HG03064 (cell line): ENCODE results near the gene CWC27.

Experiments
- ATAC-seq: cut with Tn5 transposase; IDR thresholded peaks from one replicate; pipeline ENCODE4 v1.9.1; 2021; ENCODE audit warnings: low read depth; ENCODE audit not compliant: unreplicated experiment

CWC27 gene, protein sequence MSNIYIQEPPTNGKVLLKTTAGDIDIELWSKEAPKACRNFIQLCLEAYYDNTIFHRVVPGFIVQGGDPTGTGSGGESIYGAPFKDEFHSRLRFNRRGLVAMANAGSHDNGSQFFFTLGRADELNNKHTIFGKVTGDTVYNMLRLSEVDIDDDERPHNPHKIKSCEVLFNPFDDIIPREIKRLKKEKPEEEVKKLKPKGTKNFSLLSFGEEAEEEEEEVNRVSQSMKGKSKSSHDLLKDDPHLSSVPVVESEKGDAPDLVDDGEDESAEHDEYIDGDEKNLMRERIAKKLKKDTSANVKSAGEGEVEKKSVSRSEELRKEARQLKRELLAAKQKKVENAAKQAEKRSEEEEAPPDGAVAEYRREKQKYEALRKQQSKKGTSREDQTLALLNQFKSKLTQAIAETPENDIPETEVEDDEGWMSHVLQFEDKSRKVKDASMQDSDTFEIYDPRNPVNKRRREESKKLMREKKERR

DNA sequence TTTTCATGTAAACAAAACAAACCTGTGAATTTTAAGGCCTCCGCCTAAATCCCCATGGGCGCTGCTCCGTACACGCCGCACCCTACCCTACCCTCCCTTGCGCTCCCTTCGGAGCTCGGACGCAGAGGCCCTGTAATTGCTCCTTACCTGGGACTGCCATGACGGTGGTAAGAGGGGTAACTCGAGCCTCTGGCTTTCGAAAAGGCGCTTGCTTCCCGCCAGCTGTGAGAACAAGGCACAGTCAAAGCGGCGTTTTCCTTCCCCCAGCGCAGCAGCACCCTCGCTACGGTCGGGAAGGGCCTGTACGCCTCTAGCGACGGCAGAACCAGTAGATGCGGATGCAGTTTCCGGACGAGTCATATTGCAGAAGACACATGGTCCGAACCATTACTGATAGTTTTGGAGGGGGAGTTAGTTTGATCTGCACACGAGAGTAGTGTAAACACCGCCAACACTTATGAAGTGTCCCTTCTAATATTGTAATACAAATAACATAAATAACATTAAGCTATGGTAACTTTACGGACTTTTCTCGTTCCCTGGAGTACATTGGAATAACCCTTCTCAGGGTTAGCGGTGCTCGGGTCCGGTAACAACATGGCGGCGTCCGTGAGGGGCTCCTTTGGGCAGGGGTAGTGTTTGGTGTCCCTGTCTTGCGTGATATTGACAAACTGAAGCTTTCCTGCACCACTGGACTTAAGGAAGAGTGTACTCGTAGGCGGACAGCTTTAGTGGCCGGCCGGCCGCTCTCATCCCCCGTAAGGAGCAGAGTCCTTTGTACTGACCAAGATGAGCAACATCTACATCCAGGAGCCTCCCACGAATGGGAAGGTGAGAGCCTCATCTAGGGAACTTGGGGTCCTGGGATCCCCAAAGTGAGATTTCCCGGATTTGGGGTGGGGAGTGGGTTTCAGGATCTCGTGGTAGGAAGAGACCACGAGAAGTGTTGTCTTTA, at the start of gene CWC27, which contains the start of gene SREK1IP1:
TSS of gene CWC27 (plus strand) at position 573 of the 955 bp plus-strand sequence. CDS start at position 790, 217 bp downstream.
TSS of gene SREK1IP1 (minus strand) at position 334 of the 955 bp plus-strand sequence. CDS start at position 160, 174 bp downstream.
- ATAC-seq: peak; percentile 98

DNA sequence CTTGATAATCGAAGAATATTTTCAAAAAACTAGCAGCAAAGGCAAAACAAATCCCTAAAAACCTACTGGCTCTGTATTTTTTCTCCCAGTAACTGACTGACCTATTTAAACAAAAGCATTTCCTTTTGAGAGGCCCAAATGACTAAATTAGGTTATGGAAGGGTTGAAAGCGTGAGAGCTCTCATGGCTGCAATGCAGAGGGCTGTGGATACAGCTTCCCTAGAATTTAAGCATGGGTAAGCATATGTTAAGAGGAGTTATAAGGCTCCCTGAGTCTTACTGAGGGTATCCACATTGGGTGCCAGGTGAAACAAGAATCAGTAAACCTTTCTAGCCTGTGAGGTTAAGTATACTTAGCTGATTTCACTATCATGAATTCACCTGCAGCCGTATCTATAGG, 46.1 kb upstream of the CWC27 start:
- no peak for ATAC-seq

DNA sequence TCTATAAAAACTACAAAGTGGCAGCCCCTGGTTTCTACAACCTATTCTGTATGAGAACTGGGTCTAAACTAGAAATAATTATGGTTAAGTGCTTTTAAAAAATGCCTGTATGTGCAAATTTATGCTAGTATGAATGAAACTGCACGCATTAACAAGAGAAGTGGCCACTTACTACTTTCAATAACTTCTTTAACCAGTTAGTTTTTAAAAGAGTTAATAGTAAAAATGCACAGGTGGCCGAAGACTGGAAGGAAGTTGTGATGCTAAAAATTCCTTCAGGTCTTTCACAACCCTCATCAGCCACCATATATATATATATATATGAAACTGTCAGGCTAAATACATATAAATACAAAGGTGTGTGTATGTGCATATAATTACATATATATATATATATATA, 41.6 kb upstream of the CWC27 start:
- no peak for ATAC-seq

DNA sequence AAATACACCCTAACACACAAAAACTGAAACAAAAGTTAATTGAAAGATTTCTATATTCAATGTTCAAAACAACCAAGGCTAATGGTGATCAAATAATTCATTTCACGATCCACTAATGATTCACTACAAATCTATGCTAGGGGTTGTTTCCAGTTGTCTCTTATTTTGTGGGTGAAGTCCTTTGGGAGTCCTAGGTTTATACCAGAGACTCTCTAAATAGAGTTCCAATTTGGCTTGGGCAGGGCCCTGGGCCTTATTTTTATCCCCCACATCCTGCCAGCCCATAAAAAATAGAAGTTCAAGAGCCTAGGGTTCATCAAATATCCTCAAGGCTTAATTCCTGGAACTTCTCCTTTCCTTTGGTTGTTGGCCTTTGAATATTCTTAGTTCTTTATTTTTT, 26.3 kb upstream of the CWC27 start:
- ATAC-seq: no peak

DNA sequence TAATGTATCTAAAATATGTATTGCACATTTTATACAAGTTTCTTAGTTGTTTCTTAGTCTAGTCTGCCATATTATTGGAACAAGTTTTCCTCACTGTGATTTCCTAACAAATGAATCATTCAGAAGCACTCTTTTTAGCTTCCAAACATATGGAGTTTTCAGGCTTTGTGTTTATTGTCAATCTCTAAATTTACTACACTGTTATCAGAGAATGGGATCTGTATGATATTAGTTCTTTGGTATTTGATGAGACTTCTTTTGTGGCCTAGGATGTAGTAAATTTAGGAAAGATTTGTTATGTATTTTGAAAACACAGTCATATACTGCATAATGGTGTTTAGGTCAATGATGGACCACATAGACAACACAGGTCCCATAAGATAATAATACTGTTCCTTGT, 25.9 kb upstream of the CWC27 start:
- no peak for ATAC-seq

DNA sequence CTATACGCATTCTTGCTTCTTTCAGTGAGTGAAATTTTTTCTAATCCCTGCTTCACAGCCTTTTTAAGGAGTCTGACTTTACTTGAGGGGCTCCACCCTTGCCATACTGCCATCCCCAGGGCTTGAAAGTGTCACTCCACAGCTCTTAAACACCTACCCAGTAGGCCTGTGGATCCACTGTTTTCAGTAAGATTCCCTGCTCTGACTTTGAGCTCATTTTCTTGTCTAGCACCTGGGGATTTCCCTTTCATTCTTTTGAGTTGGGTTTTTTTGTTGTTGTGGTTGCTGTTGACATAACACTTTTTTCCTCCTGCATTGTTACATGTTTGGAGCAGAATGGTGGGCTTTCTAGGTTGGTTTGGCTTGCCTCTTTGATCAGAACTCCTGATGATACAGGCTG, 23.8 kb upstream of the CWC27 start:
- ATAC-seq: no peak

DNA sequence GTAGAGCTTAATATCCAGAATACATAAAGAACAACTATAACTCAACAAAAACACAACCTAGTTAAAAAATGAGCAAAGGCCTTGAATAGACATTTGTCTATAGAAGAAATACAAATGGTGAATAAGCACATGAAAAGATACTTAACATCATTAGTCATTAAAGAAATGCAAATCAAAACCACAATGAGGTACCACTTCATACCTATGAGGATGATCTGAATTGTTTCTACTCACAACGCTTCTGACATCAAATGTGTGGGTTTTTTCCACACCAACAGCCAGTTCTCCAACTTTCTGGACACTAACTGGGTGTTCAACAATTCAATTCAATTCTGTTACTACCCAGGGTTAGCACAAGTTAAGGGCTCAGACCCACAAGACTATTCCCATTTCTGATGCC, 22.3 kb upstream of the CWC27 start:
- ATAC-seq: no peak

DNA sequence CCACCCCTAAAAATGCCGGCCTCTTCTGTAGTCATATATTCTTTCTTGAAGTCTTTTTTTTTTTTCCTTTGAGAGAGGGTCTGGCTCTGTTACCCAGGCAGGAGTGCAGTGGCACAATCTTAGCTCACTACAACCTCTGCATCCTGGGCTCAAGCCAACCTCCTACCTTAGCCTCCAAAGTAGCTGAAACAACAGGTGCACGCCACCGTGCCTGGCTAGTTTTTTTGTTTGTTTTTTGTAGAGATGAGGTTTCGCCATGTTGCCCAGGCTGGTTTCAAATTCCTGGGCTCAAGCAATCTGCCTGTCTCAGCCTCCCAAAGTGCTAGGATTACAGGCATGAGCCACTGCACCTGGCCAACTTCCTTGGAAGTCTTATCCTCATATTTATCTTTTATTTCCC, 19.3 kb upstream of the CWC27 start:
- ATAC-seq: no peak

DNA sequence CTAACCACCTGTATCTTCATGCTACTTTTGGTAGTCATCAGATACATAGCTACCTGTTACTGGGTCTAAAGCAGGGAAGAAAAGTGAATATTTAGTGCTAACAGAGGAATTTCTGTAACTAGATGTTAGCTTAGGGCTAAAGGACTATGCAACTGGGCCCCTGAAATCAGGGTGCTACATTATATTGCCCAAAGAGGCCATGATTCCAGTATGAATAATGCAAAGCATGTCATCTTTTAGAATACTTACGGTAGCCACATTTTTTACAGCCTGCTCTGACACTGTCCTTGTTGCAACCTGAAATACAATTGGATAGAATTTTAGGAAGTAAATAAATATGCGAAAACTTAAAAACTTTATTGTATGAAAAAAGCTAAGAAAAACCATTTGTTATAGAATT, 14.7 kb upstream of the CWC27 start:
- ATAC-seq: no peak

DNA sequence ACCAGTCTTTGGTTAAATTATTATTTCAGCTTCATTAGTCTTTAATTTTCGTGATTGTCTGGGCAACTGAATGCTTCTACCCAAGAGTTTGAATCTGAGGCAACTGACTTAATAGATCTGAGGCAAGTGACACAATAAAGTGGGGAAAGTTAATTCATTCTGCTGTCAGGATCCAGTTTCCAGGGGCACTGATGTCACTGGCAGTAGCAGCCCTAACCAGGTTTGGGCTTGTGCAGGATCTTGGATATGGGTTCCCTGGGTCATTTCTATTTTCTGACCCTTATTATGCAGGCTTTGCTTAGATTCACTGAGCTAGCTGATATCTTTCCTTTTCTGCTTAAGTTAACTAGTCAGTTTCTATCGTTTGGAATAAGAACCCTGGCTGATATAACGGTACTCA, 9.8 kb upstream of the CWC27 start:
- no peak for ATAC-seq

DNA sequence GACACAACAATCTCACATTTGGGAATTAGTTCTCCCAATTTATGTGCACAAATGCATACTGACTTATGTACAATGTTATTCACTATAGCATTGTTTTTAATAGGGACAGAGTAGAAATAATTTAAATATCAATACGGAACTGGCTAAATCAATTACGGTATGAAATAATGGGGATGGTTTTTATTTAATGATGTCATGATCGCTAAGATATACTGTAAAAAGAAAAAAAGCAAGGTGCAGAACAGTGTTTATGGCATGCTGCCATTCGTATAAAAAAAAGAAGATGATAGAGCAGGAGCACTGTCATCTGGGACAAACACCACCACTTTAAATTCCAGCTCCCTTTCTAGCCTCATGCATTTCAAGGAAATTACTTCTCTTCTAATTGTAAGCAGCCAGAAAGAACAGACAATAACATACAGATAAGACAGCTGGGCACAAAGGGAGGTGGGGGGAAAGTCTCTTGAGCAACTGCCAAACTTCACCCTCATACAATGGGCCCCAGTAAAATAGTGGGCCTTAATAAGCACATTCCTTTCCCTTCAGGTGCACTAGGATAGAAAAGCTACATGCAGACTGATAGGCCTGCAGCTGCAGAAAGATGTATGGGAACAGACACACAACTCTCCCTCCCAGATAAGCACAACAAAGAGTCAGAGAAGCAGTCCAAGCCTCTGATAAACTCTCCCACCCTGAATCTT, 8.6 kb upstream of the CWC27 start:
- ATAC-seq: no peak

DNA sequence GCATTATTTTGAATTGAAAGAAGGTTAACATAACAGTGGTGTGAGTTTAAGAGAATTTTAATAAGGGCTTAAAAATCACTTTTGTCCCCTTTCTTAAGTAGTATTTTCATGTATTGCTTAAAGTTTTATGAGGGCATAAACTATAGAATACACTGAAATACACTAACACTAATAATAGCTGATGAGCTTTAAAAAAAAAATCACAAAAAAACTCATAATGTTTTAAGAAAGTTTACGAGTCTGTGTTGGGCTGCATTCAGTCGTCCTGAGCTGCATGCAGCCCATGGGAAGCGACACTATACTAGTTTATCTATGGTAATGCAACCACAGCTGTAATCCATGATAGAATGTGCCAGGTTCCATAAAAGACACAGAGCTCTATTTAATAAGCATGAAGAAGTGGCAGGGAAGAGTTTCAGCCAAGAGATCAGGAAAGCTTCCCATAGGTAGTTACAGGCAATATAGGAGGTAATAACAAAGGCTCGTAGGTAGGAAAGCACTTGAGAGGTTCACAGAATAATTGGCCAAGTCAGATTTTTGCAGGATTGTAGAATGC, 4.7 kb upstream of the CWC27 start:
- ATAC-seq: no peak

DNA sequence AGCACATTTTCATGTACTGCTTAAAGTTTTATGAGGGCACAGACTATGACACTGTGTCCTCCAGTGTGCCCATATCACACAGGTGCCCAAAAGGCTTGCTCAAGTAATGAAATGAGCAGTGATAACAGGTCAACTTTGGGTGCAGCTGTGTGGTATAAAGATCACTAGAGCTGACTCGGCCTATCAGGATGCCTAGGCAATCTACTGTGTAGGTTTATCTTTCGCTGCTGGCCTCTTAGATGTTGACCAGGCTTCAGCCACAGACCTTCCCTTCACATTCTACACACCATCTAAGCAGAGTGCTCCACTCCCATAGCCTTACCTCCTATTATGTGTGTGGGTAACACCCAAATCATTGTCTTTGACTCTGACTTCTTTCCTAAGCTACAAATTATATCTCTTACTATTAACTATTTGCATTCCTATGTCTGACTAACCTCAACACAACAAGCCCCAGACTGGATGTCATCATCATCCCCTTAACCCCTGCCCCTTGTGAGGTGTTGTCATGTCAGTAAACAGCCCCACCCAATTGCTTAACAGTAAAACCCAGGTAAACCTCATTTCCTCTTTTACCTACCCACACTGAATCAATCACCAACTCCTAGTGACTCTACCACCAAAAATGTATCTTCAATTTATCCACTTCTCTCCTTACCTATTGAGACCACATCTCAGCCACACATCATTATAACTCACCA, 2.8 kb upstream of the CWC27 start:
- no peak for ATAC-seq

DNA sequence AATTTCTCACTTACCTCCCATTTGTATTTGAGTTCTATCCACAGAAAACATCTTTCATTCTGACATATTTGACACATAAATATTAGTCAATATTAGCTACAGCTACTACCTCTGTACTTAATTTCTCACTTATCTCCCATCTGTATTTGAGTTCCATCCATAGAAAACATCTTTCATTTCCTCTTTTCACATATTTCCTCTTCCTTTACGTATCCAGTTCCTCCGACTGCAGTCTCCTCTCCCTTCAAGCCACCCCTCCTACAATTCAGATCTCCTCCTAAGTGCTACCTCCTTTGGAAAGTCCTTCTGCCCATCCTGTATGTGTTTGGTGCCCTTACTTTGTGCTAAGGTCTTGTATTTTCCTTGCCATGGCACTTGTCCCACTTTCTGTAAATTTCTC, 1.8 kb upstream of the CWC27 start:
- no peak for ATAC-seq

DNA sequence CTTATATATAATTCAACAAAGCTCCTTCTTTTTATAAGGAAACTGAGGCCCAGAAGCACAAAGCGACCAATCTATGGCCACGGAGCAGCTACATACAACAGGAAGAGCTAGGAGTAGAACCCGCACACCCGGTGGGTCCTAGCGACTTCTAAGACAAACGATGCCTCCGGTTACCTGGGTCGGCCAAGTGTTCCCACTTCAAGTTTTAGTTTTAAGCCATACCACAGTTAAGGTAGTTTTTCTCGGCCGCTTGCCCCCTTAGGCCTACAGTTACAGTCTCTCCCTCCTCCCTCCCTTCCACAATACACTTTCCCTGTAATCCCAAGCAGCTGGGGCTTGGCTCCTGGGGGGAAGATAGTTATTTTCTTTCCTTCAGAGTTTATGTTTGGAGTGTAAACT, 772 bp upstream of the CWC27 start:
- ATAC-seq: peak; percentile 9

DNA sequence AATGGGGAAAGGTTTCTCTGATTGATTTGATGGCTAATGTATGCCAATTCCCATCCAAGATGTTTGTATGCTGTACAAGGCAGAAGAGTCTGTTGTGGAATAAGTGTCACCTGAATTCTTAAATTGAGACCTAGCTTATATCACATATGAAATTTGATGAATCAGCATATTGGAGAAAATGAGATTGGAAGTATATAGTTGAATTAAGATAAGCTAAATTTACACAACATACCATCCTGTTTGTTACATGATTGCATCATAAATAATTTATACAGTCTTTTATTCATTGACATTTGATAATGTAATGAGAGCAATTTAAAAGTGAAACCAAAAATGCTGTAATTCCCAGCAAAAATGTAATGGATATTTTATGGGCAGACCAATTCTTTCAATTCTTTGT, 1.1 kb downstream of the CWC27 start:
- no peak for ATAC-seq

DNA sequence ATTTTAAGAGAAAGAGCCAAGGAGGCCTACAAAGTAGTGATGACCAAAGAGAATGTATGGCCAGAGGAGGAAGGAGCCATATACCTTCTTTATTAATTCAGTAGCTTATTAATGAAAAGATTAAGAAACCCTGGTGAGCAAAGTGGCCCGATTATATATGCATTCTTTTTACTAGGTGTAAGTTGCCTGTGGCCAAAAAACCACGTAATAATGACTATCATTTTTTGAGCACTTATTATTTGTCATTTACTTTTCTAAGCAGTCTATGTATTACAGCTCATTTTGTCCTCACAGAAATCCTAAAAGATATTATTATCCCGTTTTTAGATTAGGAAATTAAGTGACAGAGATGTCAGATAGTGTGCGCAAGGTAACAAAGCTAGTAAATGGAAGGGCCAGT, 3.0 kb downstream of the CWC27 start:
- no peak for ATAC-seq

DNA sequence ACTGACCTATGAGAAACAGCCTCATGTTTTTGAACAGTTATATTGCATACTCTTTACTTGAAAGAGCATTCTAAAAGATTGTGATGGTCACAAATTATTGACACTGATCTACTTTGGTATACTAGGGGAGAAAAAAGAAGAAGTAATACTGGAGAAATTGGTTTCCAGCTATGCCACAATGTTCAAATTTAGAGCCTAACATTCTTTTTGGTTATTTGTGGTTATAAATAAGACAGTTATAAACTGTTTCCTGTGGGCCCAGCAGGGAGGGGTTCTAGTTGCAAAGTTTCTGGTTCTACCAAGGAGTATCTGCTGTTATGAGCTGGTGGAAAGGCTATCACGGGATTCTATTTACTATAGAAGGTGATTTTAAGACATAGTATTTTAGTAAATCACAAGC, 4.8 kb downstream of the CWC27 start:
- no peak for ATAC-seq

DNA sequence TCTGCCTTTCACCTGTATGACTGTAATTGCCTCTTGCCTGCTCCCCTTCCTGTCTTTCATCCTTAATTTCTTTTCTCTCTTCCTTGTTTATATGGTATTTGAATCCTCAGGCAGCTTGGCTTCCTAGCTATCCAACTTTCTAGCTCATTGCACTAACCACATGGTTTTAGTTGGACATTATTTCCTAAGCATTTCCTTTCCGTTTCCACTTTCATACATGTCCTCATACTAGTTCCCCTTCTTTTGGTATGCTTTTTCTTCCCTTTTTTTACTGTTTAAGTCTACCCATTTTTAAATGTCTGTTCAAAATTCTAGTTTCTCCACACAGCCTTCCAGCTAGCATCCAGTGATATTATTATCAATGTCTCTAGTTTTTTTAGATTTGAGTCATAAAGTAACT, 6.6 kb downstream of the CWC27 start:
- ATAC-seq: no peak
